Mammary epithelial cell (primary cell): ENCODE data around the gene ITGB7.

Experiments used
- EZH2 ChIP-seq: IDR thresholded peaks from 2 replicates; pipeline ENCODE4 v1.6.1; 2012; ENCODE audit warnings: low read length, inconsistent platforms, borderline replicate concordance
- TF ChIP-seq, protein P1 (sequence below), 2 donors: IDR thresholded peaks in 1 of 2; conservative IDR thresholded peaks in 1 of 2; 2 replicates each; pipeline ENCODE4 v1.5.1; 2011 to 2012; ENCODE audit warnings: inconsistent platforms in 2 of 2, low read length in 2 of 2, mild to moderate bottlenecking in 2 of 2, control low read depth in 1 of 2, low read depth in 1 of 2; ENCODE audit not compliant: insufficient read depth in 1 of 2; ENCODE audit errors: extremely low read depth in 1 of 2

DNA sequence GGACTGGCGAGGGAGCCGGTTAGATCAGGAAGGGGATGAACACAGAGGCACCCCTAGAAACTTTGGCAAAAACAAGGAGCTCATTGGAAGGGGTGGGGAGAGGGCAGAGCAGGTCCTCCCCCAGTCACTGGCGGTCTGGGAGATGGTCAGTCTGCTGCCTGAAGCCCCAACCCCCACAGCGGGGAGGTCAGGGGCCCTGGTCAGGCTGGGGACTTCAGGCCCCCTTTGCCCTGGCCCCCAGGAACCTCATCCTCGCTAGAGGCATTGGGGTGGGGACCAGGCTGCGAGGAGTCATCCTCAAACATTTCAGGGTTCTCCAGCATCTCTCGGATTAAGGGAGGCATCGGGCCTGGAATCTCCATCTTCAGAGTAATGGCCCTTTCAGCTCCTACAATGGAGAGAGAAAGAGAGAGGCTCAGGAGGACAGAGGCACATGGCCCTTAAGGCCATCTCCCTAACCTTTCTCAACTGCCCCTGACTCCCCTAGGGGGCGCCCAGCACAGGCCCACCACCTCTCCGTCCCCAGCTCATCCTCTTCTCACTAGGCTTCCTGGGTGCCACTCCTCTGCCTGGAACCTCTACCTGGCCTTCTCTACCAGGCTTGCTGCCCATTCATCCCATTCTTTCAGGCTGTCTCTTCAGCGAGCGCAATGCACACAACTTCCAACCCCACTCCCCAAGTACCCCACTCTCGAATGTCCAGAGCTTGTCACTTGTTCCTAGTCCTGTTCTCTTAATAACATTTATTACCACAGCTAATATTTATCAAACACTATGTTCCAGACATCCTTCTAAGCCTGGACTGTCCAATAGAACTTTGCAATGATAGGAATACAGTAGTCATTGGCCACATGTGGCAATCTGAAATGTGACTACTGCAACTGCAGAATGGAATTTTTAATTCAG, 4.7 kb upstream of the ITGB7 start:
- no peak for TF ChIP-seq EZH2
- TF ChIP-seq, protein P1, sequence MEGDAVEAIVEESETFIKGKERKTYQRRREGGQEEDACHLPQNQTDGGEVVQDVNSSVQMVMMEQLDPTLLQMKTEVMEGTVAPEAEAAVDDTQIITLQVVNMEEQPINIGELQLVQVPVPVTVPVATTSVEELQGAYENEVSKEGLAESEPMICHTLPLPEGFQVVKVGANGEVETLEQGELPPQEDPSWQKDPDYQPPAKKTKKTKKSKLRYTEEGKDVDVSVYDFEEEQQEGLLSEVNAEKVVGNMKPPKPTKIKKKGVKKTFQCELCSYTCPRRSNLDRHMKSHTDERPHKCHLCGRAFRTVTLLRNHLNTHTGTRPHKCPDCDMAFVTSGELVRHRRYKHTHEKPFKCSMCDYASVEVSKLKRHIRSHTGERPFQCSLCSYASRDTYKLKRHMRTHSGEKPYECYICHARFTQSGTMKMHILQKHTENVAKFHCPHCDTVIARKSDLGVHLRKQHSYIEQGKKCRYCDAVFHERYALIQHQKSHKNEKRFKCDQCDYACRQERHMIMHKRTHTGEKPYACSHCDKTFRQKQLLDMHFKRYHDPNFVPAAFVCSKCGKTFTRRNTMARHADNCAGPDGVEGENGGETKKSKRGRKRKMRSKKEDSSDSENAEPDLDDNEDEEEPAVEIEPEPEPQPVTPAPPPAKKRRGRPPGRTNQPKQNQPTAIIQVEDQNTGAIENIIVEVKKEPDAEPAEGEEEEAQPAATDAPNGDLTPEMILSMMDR (conservative IDR thresholded peaks at IDR 0.05 in 1 of 2, IDR thresholded peaks at IDR 0.05 in 1 of 2; ENCODE audit: extremely low read depth in 1 of 2, insufficient read depth in 1 of 2, low read depth in 1 of 2, low read length in 2 of 2), result peak in 1 of 2 donors; percentile 28
